Esophagus squamous epithelium (tissue), 5 donors: ENCODE results near the gene PTAFR. TPM values are rescaled to one million over a fixed set of nuclear protein-coding genes. Genes with fewer than 3 reads are reported as not detected.

ENCODE experiments used
- DNase-seq: peaks from one replicate; lab custom pipeline; 2025; lab: John Stamatoyannopoulos, UW
- H3K27ac ChIP-seq, 4 donors: fragments of 200-600 bp; sonication (generic); one replicate each; pipeline ENCODE4 v1.5.1; 2016 to 2019; ENCODE audit warnings: mild to moderate bottlenecking in 1 of 4
- H3K27me3 ChIP-seq, 4 donors: fragments of 200-600 bp; sonication (generic); 1 replicate in 3 of 4; 2 replicates in 1 of 4; pipeline versions ENCODE4 v1.5.1 to v1.6.0; 2017 to 2021; ENCODE audit warnings: antibody characterized with exemption in 1 of 4
- H3K36me3 ChIP-seq, 3 donors: fragments of 200-600 bp; sonication (generic); one replicate each; pipeline ENCODE4 v1.5.1; 2016 to 2019
- H3K4me1 ChIP-seq, 3 donors: fragments of 200-600 bp; sonication (generic); one replicate each; pipeline ENCODE4 v1.5.1; 2017 to 2019
- H3K4me3 ChIP-seq, 4 donors: fragments of 200-600 bp; sonication (generic); 1 replicate in 3 of 4; 2 replicates in 1 of 4; pipeline ENCODE4 v1.5.1; 2016 to 2019; ENCODE audit warnings: mild to moderate bottlenecking in 2 of 4, moderate library complexity in 1 of 4
- H3K9me3 ChIP-seq, 3 donors: fragments of 200-600 bp; sonication (generic); one replicate each; pipeline ENCODE4 v1.5.1; 2016 to 2019
- POLR2A ChIP-seq, 4 donors: fragments of 450-650 bp; IDR thresholded peaks; one replicate each; pipeline ENCODE4 v1.6.1; 2017; ENCODE audit warnings: antibody characterized with exemption in 4 of 4, mild to moderate bottlenecking in 4 of 4, moderate library complexity in 3 of 4
- WGBS, 2 donors: methylation state at CpG; one replicate each; pipeline ENCODE4 v1.1.5; 2018; 5-methylcytosine and 5-hydroxymethylcytosine counted together
- intact Hi-C: fragments of 100-400 bp; cut with DNase I; formaldehyde crosslinking; loops from one replicate; pipeline ENCODE4 v1.15.0; 2022
- total RNA-seq, 4 donors: library from RNA; depleted of rRNA; stranded (reverse); fragments of >200 nt; gene quantifications; one replicate each; pipeline ENCODE4 v1.1.0, GENCODE V29; 2016
- TF ChIP-seq, protein P1 (sequence below), 6 experiments: fragments of 450-650 bp in 4 of 6; fragments of 200-600 bp in 2 of 6; sonication (generic) in 2 of 6; IDR thresholded peaks; one replicate each; pipeline ENCODE4 v1.5.1; 2016 to 2019; ENCODE audit warnings: antibody characterized with exemption in 6 of 6, mild to moderate bottlenecking in 4 of 6, moderate library complexity in 4 of 6
- donor health status: DM: yes; HTN: yes; CAD: no.

The PTAFR gene
- total RNA-seq, 4 donors from 2014 or later: 2.7 to 12.8 (median 8.9) TPM

GRCh38 chr1:28205243-28205642 is 28.8 kb upstream of the PTAFR start:
- 79 to 92% methylated on average over 4 of the region's 4 CpGs for WGBS, 2 donors
- no peak for DNase-seq
- intact Hi-C loops: no loop called here
- TF ChIP-seq, protein P1, sequence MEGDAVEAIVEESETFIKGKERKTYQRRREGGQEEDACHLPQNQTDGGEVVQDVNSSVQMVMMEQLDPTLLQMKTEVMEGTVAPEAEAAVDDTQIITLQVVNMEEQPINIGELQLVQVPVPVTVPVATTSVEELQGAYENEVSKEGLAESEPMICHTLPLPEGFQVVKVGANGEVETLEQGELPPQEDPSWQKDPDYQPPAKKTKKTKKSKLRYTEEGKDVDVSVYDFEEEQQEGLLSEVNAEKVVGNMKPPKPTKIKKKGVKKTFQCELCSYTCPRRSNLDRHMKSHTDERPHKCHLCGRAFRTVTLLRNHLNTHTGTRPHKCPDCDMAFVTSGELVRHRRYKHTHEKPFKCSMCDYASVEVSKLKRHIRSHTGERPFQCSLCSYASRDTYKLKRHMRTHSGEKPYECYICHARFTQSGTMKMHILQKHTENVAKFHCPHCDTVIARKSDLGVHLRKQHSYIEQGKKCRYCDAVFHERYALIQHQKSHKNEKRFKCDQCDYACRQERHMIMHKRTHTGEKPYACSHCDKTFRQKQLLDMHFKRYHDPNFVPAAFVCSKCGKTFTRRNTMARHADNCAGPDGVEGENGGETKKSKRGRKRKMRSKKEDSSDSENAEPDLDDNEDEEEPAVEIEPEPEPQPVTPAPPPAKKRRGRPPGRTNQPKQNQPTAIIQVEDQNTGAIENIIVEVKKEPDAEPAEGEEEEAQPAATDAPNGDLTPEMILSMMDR (IDR thresholded peaks at IDR 0.05): no peak
- TF ChIP-seq POLR2A (IDR thresholded peaks at IDR 0.05): no peak
- peaks cover 0 to 6% (median 0%) of the 10 kb centered on the region in 3 donors for H3K4me1 ChIP-seq
- H3K4me3 ChIP-seq: no peak overlapping the region
- H3K27ac ChIP-seq: no peak overlapping the region
- H3K36me3 ChIP-seq: peaks cover 24 to 99% (median 64%) of the 10 kb centered on the region in 3 donors
- no peaks in the 10 kb centered on the region for H3K27me3 ChIP-seq
- H3K9me3 ChIP-seq: no peaks in the 10 kb centered on the region

DNA sequence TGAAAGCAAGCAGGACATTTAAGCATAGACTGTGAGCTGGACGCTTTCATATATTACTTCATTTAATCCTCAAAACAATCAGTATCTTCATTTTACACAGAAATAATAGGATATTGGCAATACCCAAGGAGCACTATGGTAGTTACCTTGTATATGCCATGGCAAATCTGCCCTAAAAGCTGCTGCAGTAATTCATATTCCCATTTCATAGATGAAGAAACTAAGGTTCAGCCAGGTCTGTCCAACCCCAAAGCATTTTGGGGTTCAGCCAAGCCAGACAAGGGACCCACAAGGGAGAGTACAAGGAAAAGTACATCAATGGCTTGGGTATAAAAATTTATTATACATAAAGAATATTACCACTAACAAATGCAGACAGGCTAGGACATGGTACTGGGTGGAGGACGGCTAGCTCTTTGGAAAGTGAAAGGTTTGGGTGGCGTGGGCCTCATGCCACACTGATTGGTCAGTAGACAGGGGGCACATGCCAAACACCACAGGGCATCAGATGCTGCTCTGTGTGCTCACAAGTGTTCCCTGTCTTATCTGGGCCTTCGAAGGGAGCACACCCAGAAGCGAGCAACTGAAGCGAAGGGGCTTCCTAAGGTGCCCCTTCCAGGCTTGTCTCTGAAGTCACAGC is 23.9 kb upstream of the PTAFR start:
- TF ChIP-seq, protein P1 (IDR thresholded peaks at IDR 0.05): no peak
- TF ChIP-seq POLR2A (IDR thresholded peaks at IDR 0.05): no peak
- H3K4me1 ChIP-seq: peaks cover 6 to 29% (median 13%) of the 10 kb centered on the region in 3 donors

DNA sequence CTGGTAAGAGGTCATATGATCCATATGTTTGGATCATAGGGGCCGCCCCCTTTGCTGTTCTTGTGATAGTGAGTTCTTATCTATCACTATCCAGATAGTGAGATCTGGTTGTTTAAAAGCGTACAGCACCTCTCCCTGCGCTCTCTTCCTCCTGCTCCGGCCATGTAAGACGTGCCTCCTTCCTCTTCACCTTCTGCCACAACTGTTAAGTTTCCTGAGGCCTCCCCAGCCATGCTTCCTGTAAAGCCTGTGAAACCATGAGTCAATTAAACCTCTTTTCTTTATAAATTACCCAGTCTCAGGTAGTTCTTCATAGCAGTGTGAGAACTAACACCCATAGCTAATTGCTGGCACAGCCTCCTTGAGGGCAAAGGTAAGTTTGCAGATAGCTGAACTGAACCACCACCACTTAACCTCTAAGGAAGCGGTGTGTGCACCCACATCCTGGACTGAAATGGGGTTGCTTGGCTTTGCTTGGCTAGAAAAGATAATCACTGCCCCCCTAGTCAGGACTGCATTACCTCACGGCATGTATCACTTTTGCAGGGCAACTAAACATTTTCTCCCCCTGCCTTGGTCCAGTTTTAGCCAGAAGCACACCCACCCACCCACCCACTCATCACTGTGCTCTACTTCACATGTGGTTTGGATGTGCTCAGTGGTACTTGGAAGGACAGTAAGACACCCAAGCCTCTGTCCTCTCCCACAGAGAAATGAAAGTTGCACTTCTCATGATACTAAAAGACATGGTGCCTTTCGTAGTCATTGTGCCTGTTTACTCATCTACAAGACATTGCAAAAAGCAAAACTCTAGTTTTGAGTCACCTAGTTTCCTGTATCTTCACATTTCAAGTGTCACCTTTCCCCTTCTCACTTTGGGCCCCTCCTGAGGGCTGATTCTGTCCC is 23.1 kb upstream of the PTAFR start:
- intact Hi-C loops: loop anchor here (5.0 kb wide), 1 partner anchor 107 kb away; no protein-coding TSS in a partner anchor
- no peak for TF ChIP-seq POLR2A (IDR thresholded peaks at IDR 0.05)
- TF ChIP-seq, protein P1 (IDR thresholded peaks at IDR 0.05): no peak
- Histone ChIP-seq H3K4me1 (peaks cover 6 to 33% (median 14%) of the 10 kb centered on the region in 3 donors), H3K9me3 (no peaks in the 10 kb centered on the region), H3K27ac (peak overlapping the region in 2 of 4 donors; percentile 18 to 61), H3K36me3 (peaks cover 33 to 72% (median 50%) of the 10 kb centered on the region in 3 donors), H3K27me3 (no peaks in the 10 kb centered on the region), H3K4me3 (no peak overlapping the region)
- DNase-seq: no peak
- 69 to 72% methylated on average over 8 of the region's 8 CpGs for WGBS, 2 donors

More for the DNA sequence above, 23.9 kb upstream of the PTAFR start:
- peak overlapping the region in 1 of 4 donors; percentile 18 for H3K27ac ChIP-seq
- no peak for DNase-seq
- H3K4me3 ChIP-seq: no peak overlapping the region
- peaks cover 33 to 79% (median 55%) of the 10 kb centered on the region in 3 donors for H3K36me3 ChIP-seq
- intact Hi-C loops: no loop called here
- H3K27me3 ChIP-seq: no peaks in the 10 kb centered on the region
- no peaks in the 10 kb centered on the region for H3K9me3 ChIP-seq
- WGBS, 2 donors: 84 to 88% methylated on average over 6 of the region's 6 CpGs

DNA sequence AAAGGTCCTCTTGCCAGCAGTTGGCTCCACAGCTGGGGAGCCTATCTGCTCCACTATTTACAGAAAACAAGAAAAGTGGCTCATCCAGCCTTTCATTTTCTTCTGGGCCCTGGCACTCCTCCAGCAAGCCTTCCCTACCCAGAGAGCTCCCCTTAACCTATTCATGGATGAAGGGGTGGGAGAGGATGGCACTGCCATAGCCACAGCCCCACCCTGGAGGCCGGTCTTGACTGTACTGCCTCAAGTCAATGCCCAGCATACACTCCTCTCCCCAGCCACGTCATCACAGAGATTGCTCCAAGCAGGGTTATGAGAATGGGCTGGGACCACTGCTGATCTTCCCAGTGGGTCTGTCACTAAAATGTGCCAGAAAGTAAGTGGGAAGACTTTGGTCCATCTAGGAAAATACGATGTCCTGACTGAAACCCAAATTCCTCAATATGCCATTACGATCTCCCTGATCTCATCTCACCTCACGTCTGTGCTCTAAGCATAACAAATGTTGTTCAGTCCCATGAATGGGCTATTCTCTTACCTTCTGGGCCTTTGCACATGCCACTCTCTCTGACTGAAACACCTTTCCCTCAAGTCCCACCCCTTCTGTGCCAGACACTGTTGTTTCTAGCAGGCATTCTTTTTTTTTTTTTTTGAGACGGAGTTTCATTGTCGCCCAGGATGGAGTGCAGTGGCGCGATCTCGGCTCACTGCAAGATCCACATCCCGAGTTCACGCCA is 21.4 kb upstream of the PTAFR start:
- Histone ChIP-seq H3K27me3 (no peaks in the 10 kb centered on the region), H3K9me3 (no peaks in the 10 kb centered on the region), H3K36me3 (peaks cover 18 to 54% (median 39%) of the 10 kb centered on the region in 3 donors), H3K4me3 (no peak overlapping the region), H3K27ac (peak overlapping the region; percentile 2 to 73 (median 37)), H3K4me1 (peaks cover 14 to 50% (median 22%) of the 10 kb centered on the region in 3 donors)
- no peak for DNase-seq
- 85 to 88% methylated on average over 10 of the region's 12 CpGs for WGBS, 2 donors
- intact Hi-C loops: loop anchor here (5.0 kb wide), 1 partner anchor 106 kb away; no protein-coding TSS in a partner anchor
- no peak for TF ChIP-seq POLR2A (IDR thresholded peaks at IDR 0.05)
- TF ChIP-seq, protein P1 (IDR thresholded peaks at IDR 0.05): no peak
